ENCODE results near the gene IL25.

The IL25 gene

GRCh38 chr14:23327947-23328744, 44.5 kb upstream of the IL25 start:
- H4K20me1 ChIP-seq (ENCODE audit: insufficient read depth, low read length, poor library complexity, severe bottlenecking): peaks cover 20% of the 10 kb centered on the region
- H3K4me2 ChIP-seq (ENCODE audit: low read depth, low read length, poor library complexity, severe bottlenecking): no peak overlapping the region
- TF ChIP-seq CTCF (conservative IDR thresholded peaks at IDR 0.05; ENCODE audit: low read length): peak; percentile 87
- TF ChIP-seq EZH2phosphoT487 (IDR thresholded peaks at IDR 0.05; ENCODE audit: borderline replicate concordance): no peak
- H3K9ac ChIP-seq (ENCODE audit: low read depth, low read length, poor library complexity, severe bottlenecking): no peak overlapping the region
- no peaks in the 10 kb centered on the region for H3K9me2 ChIP-seq (replicated peaks; ENCODE audit: low read depth, low read length)
- peaks cover 19% of the 10 kb centered on the region for H3K79me2 ChIP-seq (ENCODE audit: insufficient read depth, low read length)
- no peak overlapping the region for H2AFZ ChIP-seq (ENCODE audit: low read length)
- no peak overlapping the region for H3K4me3 ChIP-seq (ENCODE audit: low read length, poor library complexity, severe bottlenecking)
- H3F3A ChIP-seq (ENCODE audit: low read depth): peaks cover 11% of the 10 kb centered on the region; the same call in 1 of the 2 replicates
- no peaks in the 10 kb centered on the region for H3K27me3 ChIP-seq (ENCODE audit: insufficient read depth, low read length, poor library complexity, severe bottlenecking)
- H3K36me3 ChIP-seq (ENCODE audit: insufficient read depth, low read length): peaks cover 24% of the 10 kb centered on the region; the same call in 1 of the 2 replicates
- no peaks in the 10 kb centered on the region for H3K9me3 ChIP-seq (ENCODE audit: insufficient read depth, low read depth, low read length)
- peaks cover 11% of the 10 kb centered on the region for H3K4me1 ChIP-seq (ENCODE audit: insufficient read depth, low read length, poor library complexity, severe bottlenecking)

GRCh38 chr14:23335623-23336022, 37.0 kb upstream of the IL25 start:
- no peaks in the 10 kb centered on the region for H3K36me3 ChIP-seq (ENCODE audit: insufficient read depth, low read length)
- TF ChIP-seq EZH2phosphoT487 (IDR thresholded peaks at IDR 0.05; ENCODE audit: borderline replicate concordance): no peak
- no peak for TF ChIP-seq CTCF (conservative IDR thresholded peaks at IDR 0.05; ENCODE audit: low read length)
- H3K27me3 ChIP-seq (ENCODE audit: insufficient read depth, low read length, poor library complexity, severe bottlenecking): no peaks in the 10 kb centered on the region
- H3K4me1 ChIP-seq (ENCODE audit: insufficient read depth, low read length, poor library complexity, severe bottlenecking): no peaks in the 10 kb centered on the region
- no peak overlapping the region for H3K4me3 ChIP-seq (ENCODE audit: low read length, poor library complexity, severe bottlenecking)
- H4K20me1 ChIP-seq (ENCODE audit: insufficient read depth, low read length, poor library complexity, severe bottlenecking): no peaks in the 10 kb centered on the region
- H3K79me2 ChIP-seq (ENCODE audit: insufficient read depth, low read length): no peaks in the 10 kb centered on the region
- H3K9me3 ChIP-seq (ENCODE audit: insufficient read depth, low read depth, low read length): peaks cover 4% of the 10 kb centered on the region; the same call in 1 of the 2 replicates
- no peak overlapping the region for H3K4me2 ChIP-seq (ENCODE audit: low read depth, low read length, poor library complexity, severe bottlenecking)
- no peak overlapping the region for H2AFZ ChIP-seq (ENCODE audit: low read length)
- no peak overlapping the region for H3K9ac ChIP-seq (ENCODE audit: low read depth, low read length, poor library complexity, severe bottlenecking)
- no peaks in the 10 kb centered on the region for H3K9me2 ChIP-seq (replicated peaks; ENCODE audit: low read depth, low read length)
- no peaks in the 10 kb centered on the region for H3F3A ChIP-seq (ENCODE audit: low read depth)

- Histone ChIP-seq H3F3A (ENCODE audit: low read depth) (no peaks in the 10 kb centered on the region), H3K9me2 (replicated peaks; ENCODE audit: low read depth, low read length) (no peaks in the 10 kb centered on the region)
Observed at GRCh38 chr14:23339506-23340268, 32.9 kb upstream of the IL25 start.

More at GRCh38 chr14:23339506-23340268, 32.9 kb upstream of the IL25 start:
- no peak overlapping the region for H3K4me3 ChIP-seq (ENCODE audit: low read length, poor library complexity, severe bottlenecking)
- no peak overlapping the region for H3K9ac ChIP-seq (ENCODE audit: low read depth, low read length, poor library complexity, severe bottlenecking)
- peaks cover 4% of the 10 kb centered on the region; the same call in 1 of the 2 replicates for H3K9me3 ChIP-seq (ENCODE audit: insufficient read depth, low read depth, low read length)
- H3K4me2 ChIP-seq (ENCODE audit: low read depth, low read length, poor library complexity, severe bottlenecking): no peak overlapping the region
- TF ChIP-seq EZH2phosphoT487 (IDR thresholded peaks at IDR 0.05; ENCODE audit: borderline replicate concordance): no peak
- no peak for TF ChIP-seq CTCF (conservative IDR thresholded peaks at IDR 0.05; ENCODE audit: low read length)
- H2AFZ ChIP-seq (ENCODE audit: low read length): no peak overlapping the region
- H4K20me1 ChIP-seq (ENCODE audit: insufficient read depth, low read length, poor library complexity, severe bottlenecking): no peaks in the 10 kb centered on the region
- H3K36me3 ChIP-seq (ENCODE audit: insufficient read depth, low read length): no peaks in the 10 kb centered on the region
- no peaks in the 10 kb centered on the region for H3K79me2 ChIP-seq (ENCODE audit: insufficient read depth, low read length)
- no peaks in the 10 kb centered on the region for H3K4me1 ChIP-seq (ENCODE audit: insufficient read depth, low read length, poor library complexity, severe bottlenecking)
- H3K27me3 ChIP-seq (ENCODE audit: insufficient read depth, low read length, poor library complexity, severe bottlenecking): no peaks in the 10 kb centered on the region

Data from Loucy (cell line).